Measurements from ENCODE around the gene CAMSAP1.
"Not testable (repeated sequence)": the region's sequence is repeated elsewhere in the genome, so short reads cannot be mapped to it uniquely, and the experiment has no call there.

GRCh38 chr9:135892327-135892726, 15.0 kb downstream of the CAMSAP1 start:
- TF ChIP-seq CTCF, POLR2A (IDR thresholded peaks at IDR 0.05): not testable (repeated sequence)
